ENCODE results near the gene OR52N5.

GRCh38 chr11:5796541-5796940, 13.4 kb upstream of the OR52N5 start:
- no peak for TF ChIP-seq POLR2A (IDR thresholded peaks at IDR 0.05)
- no peak for TF ChIP-seq CTCF (IDR thresholded peaks at IDR 0.05 in 4 of 5, conservative IDR thresholded peaks at IDR 0.05 in 1 of 5)
